Mucosa of rectum (tissue), 2 donors: ENCODE results near the gene MAGEA10.

ENCODE experiments used
- H3K27ac ChIP-seq, 2 donors: one replicate each; pipeline ENCODE4 v1.7.0; 2013; ENCODE audit warnings: inconsistent platforms in 2 of 2, low read depth in 2 of 2, low read length in 2 of 2
- H3K27me3 ChIP-seq, 2 donors: one replicate each; pipeline ENCODE4 v1.7.0; 2013; ENCODE audit warnings: low read length in 2 of 2; ENCODE audit not compliant: control insufficient read depth in 2 of 2, insufficient read depth in 2 of 2
- H3K36me3 ChIP-seq, 2 donors: one replicate each; pipeline ENCODE4 v1.7.0; 2013; ENCODE audit warnings: low read length in 2 of 2; ENCODE audit not compliant: control insufficient read depth in 2 of 2, insufficient read depth in 2 of 2
- H3K4me1 ChIP-seq, 2 donors: one replicate each; pipeline ENCODE4 v1.7.0; 2013; ENCODE audit warnings: low read length in 2 of 2, mild to moderate bottlenecking in 1 of 2; ENCODE audit not compliant: control insufficient read depth in 2 of 2, insufficient read depth in 2 of 2
- H3K4me3 ChIP-seq, 2 donors: one replicate each; pipeline ENCODE4 v1.7.0; 2013; ENCODE audit warnings: low read length in 2 of 2
- H3K9ac ChIP-seq, 2 donors: one replicate each; pipeline ENCODE4 v1.7.0; 2013; ENCODE audit warnings: low read length in 2 of 2, low read depth in 1 of 2, mild to moderate bottlenecking in 1 of 2
- H3K9me3 ChIP-seq, 2 donors: one replicate each; pipeline ENCODE4 v1.7.0; 2013; ENCODE audit warnings: low read length in 2 of 2; ENCODE audit not compliant: control insufficient read depth in 2 of 2
- donor health status: healthy.
- donor health status: Normal muscosa, but diverticular disease.

MAGEA10 gene

DNA sequence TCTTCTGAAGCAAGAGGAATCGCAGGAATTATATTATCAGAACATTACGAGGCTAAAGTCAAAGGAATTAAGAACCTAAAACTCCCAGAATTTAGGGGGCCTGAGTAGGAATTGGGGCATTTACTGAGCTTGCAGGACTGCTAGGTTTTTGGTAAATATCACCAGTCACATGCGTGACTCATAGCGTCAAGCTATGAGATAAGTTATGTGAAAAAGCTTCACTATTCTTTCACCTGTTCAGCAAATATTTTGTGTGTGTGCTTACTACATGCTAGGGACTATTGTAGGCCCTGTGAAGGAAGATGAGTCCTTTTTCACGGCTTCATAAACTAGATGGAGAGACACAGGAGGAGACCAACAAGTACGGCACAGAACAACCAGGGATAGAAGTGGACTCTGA lies 52.2 kb downstream of the MAGEA10 start:
- no peaks in the 10 kb centered on the region for H3K27me3 ChIP-seq
- no peaks in the 10 kb centered on the region for H3K4me1 ChIP-seq
- H3K27ac ChIP-seq, result no peak overlapping the region
- H3K9ac ChIP-seq, result no peak overlapping the region
- H3K9me3 ChIP-seq, result no peaks in the 10 kb centered on the region
- H3K36me3 ChIP-seq, result no peaks in the 10 kb centered on the region
- no peak overlapping the region for H3K4me3 ChIP-seq
